H1 (cell line): Measurements from ENCODE around the gene SLC27A2. TPM values are rescaled to one million over a fixed set of nuclear protein-coding genes. Genes with fewer than 3 reads are reported as not detected.

Experiments used
- BCL11A ChIP-seq, 2 experiments: IDR thresholded peaks; one replicate each; pipeline ENCODE4 v1.6.1; 2011; ENCODE audit warnings: low read depth in 2 of 2, low read length in 2 of 2, mild to moderate bottlenecking in 2 of 2
- EZH2 ChIP-seq: fragments of 200-600 bp; sonication (generic); IDR thresholded peaks from 2 replicates; pipeline ENCODE4 v1.7.1; 2012; ENCODE audit warnings: low read depth, mild to moderate bottlenecking, moderate library complexity, low read length, inconsistent platforms; ENCODE audit not compliant: severe bottlenecking
- NANOG ChIP-seq: IDR thresholded peaks from 2 replicates; pipeline ENCODE4 v1.6.1; 2011; ENCODE audit warnings: low read length, low read depth, mild to moderate bottlenecking, inconsistent platforms; ENCODE audit not compliant: insufficient read depth, poor library complexity, severe bottlenecking
- SUZ12 ChIP-seq: fragments of 200-600 bp; sonication (generic); IDR thresholded peaks from 2 replicates; pipeline ENCODE4 v1.6.1; 2012; ENCODE audit warnings: mild to moderate bottlenecking, inconsistent platforms, low read length, moderate library complexity, mixed read lengths
- TAF7 ChIP-seq: optimal IDR thresholded peaks from 2 replicates; pipeline ENCODE3; 2011; ENCODE audit warnings: low read depth, mild to moderate bottlenecking, inconsistent platforms, low read length, moderate library complexity, borderline replicate concordance
- polyA plus RNA-seq, 7 experiments: library from polyadenylated mRNA; depleted of rRNA in 3 of 7; stranded (reverse) in 5 of 7; unstranded in 2 of 7; fragments of >200 nt in 5 of 7; fragments of 200-250 nt in 2 of 7; gene quantifications; 1 replicate in 5 of 7; 2 replicates in 1 of 7; 4 replicates in 1 of 7; pipeline versions ENCODE4 v1.2.1 to v1.2.3, GENCODE V29; 2011 to 2013; ENCODE audit warnings: missing spikeins in 2 of 7, mixed read lengths in 2 of 7
- total RNA-seq: library from RNA; stranded (reverse); fragmentation: NEBNext Ultra II Directional; extraction: Animal tissue kit (Norgen Biotek cat#: 25700); gene quantifications from 2 replicates; pipeline ENCODE4 v1.2.1, GENCODE V29; 2021

The SLC27A2 gene
- total and polyA plus RNA-seq, 2 of the 8 experiments (the other 6 are each of a cell fraction or from before 2014, with no cell fraction given), result 5.6 to 5.8 TPM

- TF ChIP-seq EZH2, result no peak
- no peak for TF ChIP-seq SUZ12
- TF ChIP-seq BCL11A (IDR thresholded peaks at IDR 0.05; ENCODE audit: low read depth in 2 of 2, low read length in 2 of 2), result no peak
- no peak for TF ChIP-seq NANOG
- no peak for TF ChIP-seq TAF7
Measured at GRCh38 chr15:50228866-50229265, 46.9 kb downstream of the SLC27A2 start (continued).
